Smooth muscle cell (in vitro differentiated cells): ENCODE results near the gene TAS2R40. TPM values are rescaled to one million over a fixed set of nuclear protein-coding genes. Genes with fewer than 3 reads are reported as not detected.

ENCODE experiments used
- DNase-seq: peaks from one replicate; lab custom pipeline; 2025; ENCODE audit not compliant: unreplicated experiment; lab: John Stamatoyannopoulos, UW
- H2AFZ ChIP-seq: fragments of 200-600 bp; sonication (generic); 2 replicates; pipeline ENCODE4 v1.6.0; 2016; ENCODE audit warnings: antibody characterized with exemption, low read depth, mild to moderate bottlenecking
- H3F3A ChIP-seq: fragments of 200-600 bp; sonication (generic); 2 replicates; pipeline ENCODE4 v1.6.0; 2017; ENCODE audit warnings: antibody characterized with exemption, low read depth
- H3K27ac ChIP-seq: fragments of 200-600 bp; sonication (generic); 2 replicates; pipeline ENCODE4 v1.5.1; 2016; ENCODE audit warnings: low read depth, mild to moderate bottlenecking
- H3K27me3 ChIP-seq: fragments of 200-600 bp; sonication (generic); 2 replicates; pipeline ENCODE4 v1.6.1; 2016; ENCODE audit warnings: low read depth, mild to moderate bottlenecking
- H3K36me3 ChIP-seq: fragments of 200-600 bp; sonication (generic); 2 replicates; pipeline ENCODE4 v1.5.1; 2016; ENCODE audit warnings: low read depth
- H3K4me1 ChIP-seq: fragments of 200-600 bp; sonication (generic); 2 replicates; pipeline ENCODE4 v1.5.1; 2016; ENCODE audit warnings: low read depth
- H3K4me2 ChIP-seq: fragments of 200-600 bp; sonication (generic); 2 replicates; pipeline ENCODE4 v1.6.0; 2016; ENCODE audit warnings: mild to moderate bottlenecking
- H3K4me3 ChIP-seq: fragments of 200-600 bp; sonication (generic); 2 replicates; pipeline ENCODE4 v1.5.1; 2016; ENCODE audit warnings: mild to moderate bottlenecking
- H3K79me2 ChIP-seq: fragments of 200-600 bp; sonication (generic); 2 replicates; pipeline ENCODE4 v1.6.0; 2016; ENCODE audit warnings: low read depth, mild to moderate bottlenecking
- H3K9ac ChIP-seq: fragments of 200-600 bp; sonication (generic); 2 replicates; pipeline ENCODE4 v1.6.0; 2016; ENCODE audit warnings: low read depth
- H3K9me3 ChIP-seq: fragments of 200-600 bp; sonication (generic); replicated peaks from 2 replicates; pipeline ENCODE4 v1.5.1; 2016; ENCODE audit warnings: low read depth
- H4K20me1 ChIP-seq: fragments of 200-600 bp; sonication (generic); 2 replicates; pipeline ENCODE4 v1.6.0; 2016; ENCODE audit warnings: low read depth
- CTCF ChIP-seq: fragments of 200-600 bp; sonication (generic); IDR thresholded peaks from 2 replicates; pipeline ENCODE4 v1.5.1; 2017; ENCODE audit warnings: borderline replicate concordance, mild to moderate bottlenecking, antibody characterized with exemption; ENCODE audit not compliant: insufficient read depth, poor library complexity, severe bottlenecking
- WGBS: methylation state at CpG from one replicate; pipeline ENCODE4 v1.1.7; 2016; ENCODE audit warnings: low lambda C conversion rate; 5-methylcytosine and 5-hydroxymethylcytosine counted together
- polyA plus RNA-seq: library from polyadenylated mRNA; unstranded; fragments of >200 nt; fragmentation: Nextera tagmentation; extraction: Ambion mirVana; gene quantifications from 2 replicates; pipeline ENCODE4 v1.2.1, GENCODE V29; 2016
- total RNA-seq: library from RNA; depleted of rRNA; stranded (reverse); fragments of >200 nt; gene quantifications from 2 replicates; pipeline ENCODE4 v1.2.3, GENCODE V29; 2014

TAS2R40 gene
- total and polyA plus RNA-seq, 2 experiments from 2014 or later = not detected

GRCh38 chr7:143181349-143181748 lies 40.5 kb upstream of the TAS2R40 start:
- Histone ChIP-seq H3K9ac (no peak overlapping the region), H3K4me1 (no peaks in the 10 kb centered on the region), H3K27ac (no peak overlapping the region), H3K4me2 (no peak overlapping the region), H3K36me3 (no peaks in the 10 kb centered on the region), H2AFZ (no peak overlapping the region), H3K27me3 (no peaks in the 10 kb centered on the region), H4K20me1 (no peaks in the 10 kb centered on the region), H3F3A (no peaks in the 10 kb centered on the region), H3K79me2 (no peaks in the 10 kb centered on the region), H3K9me3 (no peaks in the 10 kb centered on the region), H3K4me3 (no peak overlapping the region)
- no peak for DNase-seq
- TF ChIP-seq CTCF = no peak
- 77% methylated on average over 2 of the region's 2 CpGs for WGBS

- H3F3A ChIP-seq = no peaks in the 10 kb centered on the region
- no peaks in the 10 kb centered on the region for H3K27me3 ChIP-seq
- H3K4me3 ChIP-seq = no peak within 1 kb of the TSS
- H3K4me1 ChIP-seq = no peaks in the 10 kb centered on the region
- H3K36me3 ChIP-seq = no peaks in the 10 kb centered on the region
- no peaks in the 10 kb centered on the region for H3K9me3 ChIP-seq
- TF ChIP-seq CTCF = no peak
- H3K4me2 ChIP-seq = no peak within 1 kb of the TSS
- H3K9ac ChIP-seq = no peak within 1 kb of the TSS
- DNase-seq = no peak
- no peak within 1 kb of the TSS for H2AFZ ChIP-seq
- no peaks in the 10 kb centered on the region for H4K20me1 ChIP-seq
- no peak within 1 kb of the TSS for H3K27ac ChIP-seq
- H3K79me2 ChIP-seq = no peaks in the 10 kb centered on the region
- WGBS = 90% methylated on average over 3 of the region's 3 CpGs
Measured at GRCh38 chr7:143183024-143183423, 38.8 kb upstream of the TAS2R40 start, which contains the start of gene TAS2R39. Gene TAS2R39 (plus strand): TSS chr7:143183419. CDS start chr7:143183419, 0 bp downstream.

- H4K20me1 ChIP-seq = no peaks in the 10 kb centered on the region
Measured at GRCh38 chr7:143185551-143185950, 36.3 kb upstream of the TAS2R40 start.

More at GRCh38 chr7:143185551-143185950, 36.3 kb upstream of the TAS2R40 start:
- 70% methylated on average over 1 of the region's 1 CpG for WGBS
- no peak for DNase-seq
- no peak for TF ChIP-seq CTCF
- H3K9ac ChIP-seq = no peak overlapping the region
- no peaks in the 10 kb centered on the region for H3K4me1 ChIP-seq
- H3K9me3 ChIP-seq = no peaks in the 10 kb centered on the region
- no peaks in the 10 kb centered on the region for H3F3A ChIP-seq
- no peaks in the 10 kb centered on the region for H3K36me3 ChIP-seq
- no peak overlapping the region for H3K4me2 ChIP-seq
- H3K27me3 ChIP-seq = no peaks in the 10 kb centered on the region
- no peak overlapping the region for H3K27ac ChIP-seq
- no peak overlapping the region for H3K4me3 ChIP-seq
- H2AFZ ChIP-seq = no peak overlapping the region
- H3K79me2 ChIP-seq = no peaks in the 10 kb centered on the region
